Calu3 (cell line): ENCODE data around the gene GMPS. TPM values are rescaled to one million over a fixed set of nuclear protein-coding genes. Genes with fewer than 3 reads are reported as not detected.
A peak's percentile ranks its signal among the peaks of the same experiment; 100 is the strongest.

ENCODE experiments used
- BruUV-seq: library from RNA; stranded (reverse); fragments of 400-500 nt; replicated peaks from 2 replicates; lab custom pipeline; 2021; lab: Mats Ljungman, UMichigan
- CTCF ChIA-PET: fragments of 300-600 bp; sonication (Branson Sonifier 250); formaldehyde crosslinking; loops from one replicate; lab custom pipeline; 2022; ENCODE audit warnings: antibody characterized with exemption; lab: Charles Lee
- DNase-seq: peaks from one replicate; pipeline ENCODE4 v3.0.0; 2022
- H3K27ac Mint-ChIP-seq: one replicate; pipeline ENCODE4 v1.8.0; 2022; ENCODE audit warnings: mixed read lengths; ENCODE audit not compliant: unreplicated experiment
- H3K27me3 Mint-ChIP-seq: one replicate; pipeline ENCODE4 v1.8.0; 2022; ENCODE audit warnings: mixed read lengths; ENCODE audit not compliant: unreplicated experiment
- H3K36me3 Mint-ChIP-seq: one replicate; pipeline ENCODE4 v1.8.0; 2022; ENCODE audit warnings: mild to moderate bottlenecking, moderate library complexity, mixed read lengths; ENCODE audit not compliant: insufficient read depth, unreplicated experiment
- H3K4me1 Mint-ChIP-seq: one replicate; pipeline ENCODE4 v1.8.0; 2022; ENCODE audit warnings: mild to moderate bottlenecking, low read depth, mixed read lengths; ENCODE audit not compliant: unreplicated experiment
- H3K4me3 Mint-ChIP-seq: one replicate; pipeline ENCODE4 v1.8.0; 2022; ENCODE audit warnings: mild to moderate bottlenecking, low read depth, moderate library complexity, mixed read lengths; ENCODE audit not compliant: unreplicated experiment
- H3K9me3 Mint-ChIP-seq: one replicate; pipeline ENCODE4 v1.8.0; 2022; ENCODE audit warnings: low read depth, mixed read lengths; ENCODE audit not compliant: unreplicated experiment
- intact Hi-C: fragments of 100-400 bp; cut with micrococcal nuclease; formaldehyde crosslinking; loops from one replicate; pipeline ENCODE4 v1.10.0; 2022; ENCODE audit not compliant: unreplicated experiment
- total RNA-seq: library from RNA; stranded (reverse); gene quantifications from 2 replicates; pipeline ENCODE4 v1.2.3, GENCODE V29; 2022
- TF ChIP-seq, protein P1 (sequence below): fragments of 200-600 bp; IDR thresholded peaks from one replicate; pipeline ENCODE4 v1.8.0; 2022; ENCODE audit warnings: antibody characterized with exemption; ENCODE audit not compliant: unreplicated experiment

The GMPS gene
- total RNA-seq, 1 experiment from 2014 or later, result 194 TPM

DNA sequence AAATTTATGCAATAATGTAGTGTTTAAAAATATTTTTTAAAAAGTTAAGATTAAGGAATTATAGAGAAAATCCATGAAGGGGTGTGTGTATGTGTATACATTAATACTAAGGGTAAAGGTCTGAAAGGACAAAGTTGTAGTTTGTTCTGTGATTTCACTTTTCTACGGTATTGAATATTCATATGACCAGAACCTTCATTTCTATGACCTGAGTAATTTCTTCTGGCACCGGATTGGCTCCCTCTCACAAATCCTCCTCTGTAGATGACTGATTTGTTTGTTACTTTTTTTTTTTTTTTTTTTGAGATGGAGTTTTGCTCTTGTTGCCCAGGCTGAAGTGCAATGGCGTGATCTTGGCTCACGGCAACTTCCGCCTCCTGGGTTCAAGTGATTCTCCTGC, 20.9 kb downstream of the GMPS start:
- no peak overlapping the region for H3K4me3 Mint-ChIP-seq
- no peaks in the 10 kb centered on the region for H3K27me3 Mint-ChIP-seq
- intact Hi-C loops, result loop anchor here (2.0 kb wide), 1 partner anchor 41 kb away; no protein-coding TSS in a partner anchor
- BruUV-seq, result no TSS peak
- peaks cover 42% of the 10 kb centered on the region for H3K4me1 Mint-ChIP-seq
- TF ChIP-seq, protein P1, sequence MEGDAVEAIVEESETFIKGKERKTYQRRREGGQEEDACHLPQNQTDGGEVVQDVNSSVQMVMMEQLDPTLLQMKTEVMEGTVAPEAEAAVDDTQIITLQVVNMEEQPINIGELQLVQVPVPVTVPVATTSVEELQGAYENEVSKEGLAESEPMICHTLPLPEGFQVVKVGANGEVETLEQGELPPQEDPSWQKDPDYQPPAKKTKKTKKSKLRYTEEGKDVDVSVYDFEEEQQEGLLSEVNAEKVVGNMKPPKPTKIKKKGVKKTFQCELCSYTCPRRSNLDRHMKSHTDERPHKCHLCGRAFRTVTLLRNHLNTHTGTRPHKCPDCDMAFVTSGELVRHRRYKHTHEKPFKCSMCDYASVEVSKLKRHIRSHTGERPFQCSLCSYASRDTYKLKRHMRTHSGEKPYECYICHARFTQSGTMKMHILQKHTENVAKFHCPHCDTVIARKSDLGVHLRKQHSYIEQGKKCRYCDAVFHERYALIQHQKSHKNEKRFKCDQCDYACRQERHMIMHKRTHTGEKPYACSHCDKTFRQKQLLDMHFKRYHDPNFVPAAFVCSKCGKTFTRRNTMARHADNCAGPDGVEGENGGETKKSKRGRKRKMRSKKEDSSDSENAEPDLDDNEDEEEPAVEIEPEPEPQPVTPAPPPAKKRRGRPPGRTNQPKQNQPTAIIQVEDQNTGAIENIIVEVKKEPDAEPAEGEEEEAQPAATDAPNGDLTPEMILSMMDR, result no peak
- peaks cover 28% of the 10 kb centered on the region for H3K36me3 Mint-ChIP-seq
- DNase-seq, result no peak
- no peaks in the 10 kb centered on the region for H3K9me3 Mint-ChIP-seq
- no peak overlapping the region for H3K27ac Mint-ChIP-seq
- CTCF ChIA-PET, result interaction anchor here (0.7 kb wide), 2 partner anchors 50 to 345 kb away, joined by 4 to 7 read pairs; no protein-coding TSS in a partner anchor

- Mint-ChIP-seq H3K9me3 (no peaks in the 10 kb centered on the region), H3K4me1 (peaks cover 7% of the 10 kb centered on the region), H3K27me3 (no peaks in the 10 kb centered on the region), H3K36me3 (peaks cover 50% of the 10 kb centered on the region), H3K4me3 (no peak overlapping the region), H3K27ac (no peak overlapping the region)
- intact Hi-C loops, result no loop called here
- CTCF ChIA-PET, result no interaction called here
- BruUV-seq, result no TSS peak
- TF ChIP-seq, protein P1, result no peak
- DNase-seq, result no peak
Measured at GRCh38 chr3:155895379-155895900, 25.0 kb downstream of the GMPS start.

DNA sequence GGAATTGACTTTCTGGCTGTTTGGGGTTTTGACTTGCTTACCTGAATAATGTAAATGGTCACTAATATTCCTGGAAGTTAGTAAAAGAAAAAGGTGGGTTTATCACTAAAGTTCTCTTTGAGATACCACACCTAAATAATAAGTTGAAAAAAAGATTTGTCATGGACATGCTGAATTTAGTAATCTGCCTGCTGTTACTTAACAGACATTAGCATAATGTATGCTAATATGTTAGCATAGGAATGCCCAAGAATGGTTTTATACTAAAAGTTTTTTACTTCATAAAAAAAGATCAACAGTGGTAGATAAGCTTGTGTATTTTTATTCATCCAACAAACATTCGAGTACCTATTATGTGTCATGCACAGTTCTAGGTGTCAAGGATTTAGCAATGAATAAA, 36.5 kb downstream of the GMPS start:
- DNase-seq, result no peak
- Mint-ChIP-seq H3K36me3 (peaks cover 15% of the 10 kb centered on the region), H3K4me1 (peaks cover 12% of the 10 kb centered on the region), H3K4me3 (no peak overlapping the region), H3K27me3 (no peaks in the 10 kb centered on the region), H3K27ac (no peak overlapping the region), H3K9me3 (no peaks in the 10 kb centered on the region)
- BruUV-seq, result no TSS peak
- TF ChIP-seq, protein P1, result no peak
- CTCF ChIA-PET, result interaction anchor here (0.7 kb wide), 1 partner anchor 37 kb away, joined by 3 read pairs; no protein-coding TSS in a partner anchor
- intact Hi-C loops, result no loop called here

DNA sequence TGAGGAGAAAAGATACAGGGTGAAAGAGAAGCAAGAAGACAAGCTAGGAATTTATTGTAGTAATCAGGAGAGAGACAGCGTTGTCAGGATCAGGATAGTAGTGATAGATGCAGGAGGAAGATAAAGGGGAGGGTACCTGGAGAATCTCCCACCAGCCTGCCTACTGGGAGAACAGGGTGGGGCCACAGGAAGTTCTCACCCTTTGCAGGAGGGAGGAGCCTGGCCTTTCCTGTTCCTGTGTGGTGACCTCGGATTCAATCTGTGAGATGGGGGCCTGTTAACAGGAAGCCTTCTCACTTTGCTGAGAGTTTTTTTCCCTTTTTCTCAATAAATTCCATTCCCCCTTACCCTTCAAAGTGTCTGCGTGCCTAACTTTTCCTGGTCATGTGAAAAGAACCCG, 37.6 kb downstream of the GMPS start:
- Mint-ChIP-seq H3K9me3 (no peaks in the 10 kb centered on the region), H3K4me3 (no peak overlapping the region), H3K27me3 (no peaks in the 10 kb centered on the region), H3K27ac (peak overlapping the region; percentile 14), H3K36me3 (peaks cover 21% of the 10 kb centered on the region), H3K4me1 (peaks cover 12% of the 10 kb centered on the region)
- intact Hi-C loops, result no loop called here
- BruUV-seq, result no TSS peak
- CTCF ChIA-PET, result no interaction called here
- TF ChIP-seq, protein P1, result no peak
- DNase-seq, result no peak
